ENCODE data around the gene PRKN. TPM values are rescaled to one million over a fixed set of nuclear protein-coding genes. Genes with fewer than 3 reads are reported as not detected.
"Not testable (repeated sequence)": the region's sequence is repeated elsewhere in the genome, so short reads cannot be mapped to it uniquely, and the experiment has no call there.

PRKN gene
- total and polyA plus RNA-seq, 2 experiments from 2014 or later, result 2.3 to 3.9 TPM

DNA sequence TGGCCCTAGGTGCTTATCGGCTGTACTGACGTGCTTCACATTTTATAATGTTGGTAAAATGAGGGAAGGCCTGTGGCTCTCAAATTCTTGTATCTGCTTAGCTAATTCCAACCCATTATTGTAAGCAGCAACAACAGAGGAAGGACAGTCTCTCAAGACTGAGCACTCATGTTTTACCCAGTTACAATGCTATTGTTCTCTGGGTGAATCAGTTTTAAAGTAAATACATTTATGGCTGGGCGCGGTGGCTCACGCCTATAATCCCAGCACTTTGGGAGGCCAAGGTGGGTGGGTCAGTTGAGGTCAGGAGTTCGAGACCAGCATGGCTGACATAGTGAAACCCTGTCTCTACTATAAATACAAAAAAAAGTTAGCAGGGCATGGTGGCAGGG is 194.6 kb downstream of the PRKN start:
- H3K4me1 ChIP-seq (ENCODE audit: insufficient read depth), result peaks cover 4% of the 10 kb centered on the region
- H3K4me3 ChIP-seq, result no peak overlapping the region
- WGBS (ENCODE audit: low lambda C conversion rate, missing lambda C conversion rate), result 60% methylated on average over 6 of the region's 6 CpGs
- no peaks in the 10 kb centered on the region for H3K79me2 ChIP-seq
- no peak overlapping the region for H2AFZ ChIP-seq
- no peaks in the 10 kb centered on the region for H3K27me3 ChIP-seq
- H3K9me2 ChIP-seq (replicated peaks; ENCODE audit: insufficient read depth), result no peaks in the 10 kb centered on the region
- no peaks in the 10 kb centered on the region for H4K20me1 ChIP-seq (ENCODE audit: insufficient read depth, poor library complexity, severe bottlenecking)
- no peak overlapping the region for H3K27ac ChIP-seq
- no peaks in the 10 kb centered on the region for H3K9me3 ChIP-seq (ENCODE audit: low read depth)
- H3K36me3 ChIP-seq (replicated peaks; ENCODE audit: insufficient read depth, low read depth), result no peaks in the 10 kb centered on the region
- no peak overlapping the region for H3K4me2 ChIP-seq
- DNase-seq (ENCODE audit: low spot score), result no peak
- TF ChIP-seq, protein P1, sequence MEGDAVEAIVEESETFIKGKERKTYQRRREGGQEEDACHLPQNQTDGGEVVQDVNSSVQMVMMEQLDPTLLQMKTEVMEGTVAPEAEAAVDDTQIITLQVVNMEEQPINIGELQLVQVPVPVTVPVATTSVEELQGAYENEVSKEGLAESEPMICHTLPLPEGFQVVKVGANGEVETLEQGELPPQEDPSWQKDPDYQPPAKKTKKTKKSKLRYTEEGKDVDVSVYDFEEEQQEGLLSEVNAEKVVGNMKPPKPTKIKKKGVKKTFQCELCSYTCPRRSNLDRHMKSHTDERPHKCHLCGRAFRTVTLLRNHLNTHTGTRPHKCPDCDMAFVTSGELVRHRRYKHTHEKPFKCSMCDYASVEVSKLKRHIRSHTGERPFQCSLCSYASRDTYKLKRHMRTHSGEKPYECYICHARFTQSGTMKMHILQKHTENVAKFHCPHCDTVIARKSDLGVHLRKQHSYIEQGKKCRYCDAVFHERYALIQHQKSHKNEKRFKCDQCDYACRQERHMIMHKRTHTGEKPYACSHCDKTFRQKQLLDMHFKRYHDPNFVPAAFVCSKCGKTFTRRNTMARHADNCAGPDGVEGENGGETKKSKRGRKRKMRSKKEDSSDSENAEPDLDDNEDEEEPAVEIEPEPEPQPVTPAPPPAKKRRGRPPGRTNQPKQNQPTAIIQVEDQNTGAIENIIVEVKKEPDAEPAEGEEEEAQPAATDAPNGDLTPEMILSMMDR (IDR thresholded peaks at IDR 0.05; ENCODE audit: poor library complexity), result no peak
- no peak for TF ChIP-seq EZH2 (IDR thresholded peaks at IDR 0.05; ENCODE audit: borderline replicate concordance)
- TF ChIP-seq EZH2phosphoT487 (IDR thresholded peaks at IDR 0.05; ENCODE audit: low read depth, severe bottlenecking, unreplicated experiment), result no peak

DNA sequence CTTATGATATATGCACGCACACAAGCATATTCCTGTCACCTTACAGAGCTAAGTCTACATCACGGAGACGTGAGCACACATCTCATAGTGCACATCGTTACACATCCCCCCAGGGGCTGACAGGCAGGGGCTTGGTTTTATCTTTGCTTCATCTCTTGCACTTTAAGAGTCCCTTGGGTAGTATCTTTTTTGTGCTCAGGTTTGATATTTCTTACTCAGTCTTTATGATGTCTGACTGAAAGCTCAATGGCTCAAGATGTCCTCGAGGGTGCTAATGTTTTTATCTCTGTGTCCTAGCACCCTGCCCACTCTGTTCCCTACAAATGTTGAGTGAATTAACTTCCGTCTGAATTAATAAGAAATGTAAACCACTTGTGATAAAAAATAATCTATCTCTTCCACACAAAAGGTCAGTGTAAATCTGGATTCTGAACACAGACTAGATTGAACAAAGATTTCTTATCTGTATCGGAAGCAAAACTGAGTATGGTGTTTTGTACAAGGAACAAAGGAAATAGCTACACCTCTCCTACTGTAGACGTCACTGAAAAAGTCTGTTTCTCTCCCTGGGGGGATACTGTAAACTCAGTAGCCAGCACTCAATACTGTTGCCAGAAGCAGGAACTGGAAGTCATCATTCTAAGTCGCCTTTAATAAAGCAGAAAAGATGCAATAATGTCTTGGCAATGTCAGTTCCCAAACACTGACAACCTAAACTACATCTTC is 195.1 kb downstream of the PRKN start:
- TF ChIP-seq EZH2 (IDR thresholded peaks at IDR 0.05; ENCODE audit: borderline replicate concordance), result no peak
- no peak for TF ChIP-seq EZH2phosphoT487 (IDR thresholded peaks at IDR 0.05; ENCODE audit: low read depth, severe bottlenecking, unreplicated experiment)
- TF ChIP-seq, protein P1 (IDR thresholded peaks at IDR 0.05; ENCODE audit: poor library complexity), result no peak
- Histone ChIP-seq H3K27me3 (no peaks in the 10 kb centered on the region), H3K4me3 (no peak overlapping the region), H3K4me1 (ENCODE audit: insufficient read depth) (peaks cover 4% of the 10 kb centered on the region), H3K36me3 (replicated peaks; ENCODE audit: insufficient read depth, low read depth) (no peaks in the 10 kb centered on the region), H3K79me2 (no peaks in the 10 kb centered on the region), H2AFZ (no peak overlapping the region), H3K9me2 (replicated peaks; ENCODE audit: insufficient read depth) (no peaks in the 10 kb centered on the region), H4K20me1 (ENCODE audit: insufficient read depth, poor library complexity, severe bottlenecking) (no peaks in the 10 kb centered on the region), H3K4me2 (no peak overlapping the region), H3K27ac (no peak overlapping the region), H3K9me3 (ENCODE audit: low read depth) (no peaks in the 10 kb centered on the region)
- WGBS (ENCODE audit: low lambda C conversion rate, missing lambda C conversion rate), result 41% methylated on average over 9 of the region's 9 CpGs
- no peak for DNase-seq (ENCODE audit: low spot score)

DNA sequence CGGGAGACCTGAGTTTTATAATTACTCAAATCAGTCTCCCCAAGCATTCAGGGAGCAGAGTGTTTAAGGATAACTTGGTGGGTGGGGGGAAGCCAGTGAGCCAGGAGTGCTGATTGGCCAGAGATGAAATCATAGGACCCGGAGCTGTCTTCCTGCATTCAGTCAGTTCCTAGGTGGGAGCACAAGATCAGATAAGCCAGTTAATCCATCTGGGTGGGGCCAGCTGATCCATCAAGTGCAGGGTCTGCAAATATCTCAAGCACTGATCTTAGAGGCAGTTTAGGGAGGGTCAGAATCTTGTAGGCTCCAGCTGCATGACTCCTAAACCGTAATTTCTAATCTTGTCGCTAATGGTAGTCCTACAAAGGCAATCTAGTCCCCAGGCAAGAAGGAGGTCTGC is 196.2 kb downstream of the PRKN start:
- H3K27me3 ChIP-seq; H3K4me3 ChIP-seq; H2AFZ ChIP-seq; H3K9me2 ChIP-seq (replicated peaks; ENCODE audit: insufficient read depth); H3K79me2 ChIP-seq; DNase-seq (ENCODE audit: low spot score); H3K4me2 ChIP-seq; H4K20me1 ChIP-seq (ENCODE audit: insufficient read depth, poor library complexity, severe bottlenecking); H3K9me3 ChIP-seq (ENCODE audit: low read depth); H3K27ac ChIP-seq; H3K4me1 ChIP-seq (ENCODE audit: insufficient read depth); H3K36me3 ChIP-seq (replicated peaks; ENCODE audit: insufficient read depth, low read depth): not testable (repeated sequence)
- WGBS (ENCODE audit: low lambda C conversion rate, missing lambda C conversion rate), result 70% methylated on average over 4 of the region's 4 CpGs

DNA sequence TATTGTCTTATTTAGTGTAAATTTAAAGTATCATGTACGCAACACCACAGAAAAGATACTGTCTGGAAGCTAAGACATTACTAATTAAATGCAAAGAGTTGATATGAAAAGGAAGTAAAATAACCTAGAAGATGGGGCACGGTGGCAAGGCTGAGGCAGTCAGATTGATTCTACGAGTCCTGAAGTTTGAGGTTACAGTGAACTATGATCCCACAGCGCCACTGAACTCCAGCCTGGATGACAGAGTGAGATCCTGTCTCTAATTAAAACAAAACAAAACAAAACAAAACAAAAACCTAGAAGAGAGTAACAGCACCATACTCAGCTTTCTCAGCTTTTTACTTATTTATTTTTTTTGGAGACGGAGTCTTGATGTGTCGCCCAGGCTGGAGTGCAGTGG is 199.0 kb downstream of the PRKN start:
- Histone ChIP-seq H3K9me3 (ENCODE audit: low read depth) (no peaks in the 10 kb centered on the region), H3K4me3 (no peak overlapping the region), H3K4me1 (ENCODE audit: insufficient read depth) (peaks cover 4% of the 10 kb centered on the region), H4K20me1 (ENCODE audit: insufficient read depth, poor library complexity, severe bottlenecking) (no peaks in the 10 kb centered on the region), H3K27me3 (no peaks in the 10 kb centered on the region), H3K79me2 (no peaks in the 10 kb centered on the region), H3K4me2 (no peak overlapping the region), H3K9me2 (replicated peaks; ENCODE audit: insufficient read depth) (no peaks in the 10 kb centered on the region), H3K27ac (no peak overlapping the region), H2AFZ (no peak overlapping the region), H3K36me3 (replicated peaks; ENCODE audit: insufficient read depth, low read depth) (no peaks in the 10 kb centered on the region)
- TF ChIP-seq, protein P1 (IDR thresholded peaks at IDR 0.05; ENCODE audit: poor library complexity), result no peak
- no peak for TF ChIP-seq EZH2phosphoT487 (IDR thresholded peaks at IDR 0.05; ENCODE audit: low read depth, severe bottlenecking, unreplicated experiment)
- no peak for TF ChIP-seq EZH2 (IDR thresholded peaks at IDR 0.05; ENCODE audit: borderline replicate concordance)
- no peak for DNase-seq (ENCODE audit: low spot score)
- WGBS (ENCODE audit: low lambda C conversion rate, missing lambda C conversion rate), result 87% methylated on average over 6 of the region's 6 CpGs
